HG02642 (cell line): ENCODE data around the gene RAPGEF1.
"Not testable (repeated sequence)": the region's sequence is repeated elsewhere in the genome, so short reads cannot be mapped to it uniquely, and the experiment has no call there.

Experiments used
- ATAC-seq: cut with Tn5 transposase; IDR thresholded peaks from one replicate; pipeline ENCODE4 v1.9.1; 2021; ENCODE audit warnings: mild to moderate bottlenecking; ENCODE audit not compliant: unreplicated experiment, poor library complexity

RAPGEF1 gene

DNA sequence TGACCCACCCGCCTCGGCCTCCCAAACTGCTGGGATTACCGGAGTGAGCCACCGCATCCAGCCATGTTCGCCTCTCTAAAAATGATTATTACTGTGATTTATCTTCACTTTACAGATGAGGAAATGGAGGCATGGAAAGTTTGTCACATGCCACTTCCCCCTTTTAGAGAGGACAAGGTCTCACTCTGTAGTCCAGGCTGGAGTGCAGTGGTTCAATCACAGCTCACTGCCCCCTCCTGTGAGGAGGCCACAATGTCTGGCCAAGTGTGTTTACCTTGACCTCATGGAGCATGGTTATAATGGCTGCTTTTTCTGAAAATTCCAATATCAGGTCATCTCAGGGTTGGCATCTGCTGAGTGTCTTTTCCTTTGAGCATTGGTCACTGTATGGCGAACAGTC is 187.8 kb downstream of the RAPGEF1 start:
- ATAC-seq = no peak

GRCh38 chr9:131550465-131550864 is 189.4 kb downstream of the RAPGEF1 start:
- not testable (repeated sequence) for ATAC-seq

DNA sequence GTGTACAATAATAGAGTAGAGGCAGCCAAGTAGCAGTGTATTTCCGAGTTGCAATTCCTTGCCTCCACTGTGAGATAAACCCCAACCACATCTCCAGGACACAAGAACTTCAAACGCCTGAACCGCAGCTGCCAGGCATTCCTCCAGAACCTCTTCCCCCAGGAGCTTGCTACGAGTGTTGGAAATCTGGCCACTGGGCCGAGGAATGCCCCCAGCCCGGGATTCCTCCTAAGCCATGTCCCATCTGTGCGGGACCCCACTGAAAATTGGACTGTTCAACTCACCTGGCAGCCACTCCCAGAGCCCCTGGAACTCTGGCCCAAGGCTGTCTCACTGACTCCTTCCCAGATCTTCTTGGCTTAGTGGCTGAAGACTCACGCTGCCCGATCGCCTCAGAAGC is 190.7 kb downstream of the RAPGEF1 start:
- ATAC-seq = not testable (repeated sequence)

GRCh38 chr9:131546336-131547084 is 193.4 kb downstream of the RAPGEF1 start:
- ATAC-seq = no peak

DNA sequence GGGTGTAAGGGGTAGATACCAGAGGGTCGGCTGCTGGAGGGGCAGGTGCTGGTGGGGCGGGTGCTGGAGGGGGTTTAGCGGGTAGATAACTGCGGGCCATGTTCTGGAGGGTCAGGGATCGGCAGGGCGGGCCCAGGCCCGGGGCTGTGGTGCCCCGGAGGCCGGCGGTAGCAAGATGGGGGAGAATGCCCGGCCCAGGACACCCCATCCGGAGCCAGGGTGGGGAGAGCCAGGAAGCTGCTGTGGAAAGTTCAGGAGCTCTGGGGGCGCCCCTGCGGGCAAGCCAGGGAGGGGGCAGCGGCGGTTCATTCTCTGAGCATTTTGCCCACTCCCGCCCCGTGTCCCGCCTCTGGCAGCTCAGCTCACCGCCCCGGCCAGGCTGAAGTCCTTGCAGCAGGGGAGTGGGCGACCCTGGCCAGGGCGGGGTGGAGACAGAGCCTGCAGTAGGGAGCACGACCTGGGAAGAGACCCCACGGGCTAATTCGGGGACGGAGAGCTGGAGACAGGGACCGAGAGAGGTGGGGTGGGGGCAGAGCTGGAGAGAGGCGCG is 194.0 kb downstream of the RAPGEF1 start:
- ATAC-seq = no peak

GRCh38 chr9:131545003-131545785 is 194.7 kb downstream of the RAPGEF1 start, which contains the start of gene PRRT1B:
PRRT1B (plus strand) TSS chr9:131545523; CDS start chr9:131545616, 93 bp downstream.
- ATAC-seq = no peak

DNA sequence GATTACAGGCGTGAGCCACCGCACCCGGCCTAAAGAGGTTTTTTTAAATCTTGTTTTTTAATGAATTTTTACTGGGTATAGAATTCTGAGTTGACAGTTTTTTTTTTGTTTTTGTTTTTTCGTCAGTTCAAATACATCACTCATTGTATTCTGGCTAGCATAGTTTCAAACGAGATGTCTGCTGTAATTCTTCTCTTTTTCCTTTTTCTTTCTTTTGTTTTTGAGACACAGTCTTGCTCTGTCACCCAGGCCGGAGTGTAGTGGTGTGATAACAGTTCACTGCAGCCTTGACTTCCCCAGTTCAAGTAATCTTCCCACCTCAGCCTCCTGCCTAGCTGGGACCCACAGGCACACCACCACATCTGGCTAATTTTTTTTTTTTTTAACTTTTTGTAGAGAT is 196.7 kb downstream of the RAPGEF1 start:
- ATAC-seq = no peak

DNA sequence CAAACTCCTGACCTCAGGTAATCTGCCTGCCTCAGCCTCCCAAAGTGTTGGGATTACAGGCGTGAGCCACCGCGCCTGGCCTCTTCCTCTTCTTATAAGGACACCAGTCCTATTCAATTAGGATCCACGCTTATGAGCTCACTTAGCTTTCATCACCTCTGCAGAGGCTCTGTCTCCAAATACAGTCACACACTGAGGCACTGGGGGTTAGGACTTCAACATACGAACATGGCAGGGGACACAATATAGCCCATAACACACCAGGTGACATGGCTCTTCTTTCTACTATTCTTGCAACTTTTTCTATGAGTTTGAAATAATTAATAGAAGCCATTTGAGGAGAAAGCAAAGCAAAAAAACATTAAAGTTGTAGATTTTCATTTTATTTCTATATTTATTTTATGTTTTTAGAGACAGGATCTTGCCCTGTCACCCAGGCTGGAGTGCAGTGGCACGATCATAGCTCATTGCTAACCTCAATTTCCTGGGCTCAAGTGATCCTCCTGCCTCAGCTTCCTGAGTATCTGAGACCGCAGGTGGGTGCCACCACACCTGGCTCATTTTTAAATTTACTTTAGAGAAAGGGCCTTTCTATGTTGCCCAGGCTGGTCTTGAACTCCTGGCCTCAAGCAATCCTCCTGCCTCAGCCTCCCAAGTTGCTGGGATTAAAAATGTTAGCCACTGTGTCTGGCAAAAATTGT is 200.5 kb downstream of the RAPGEF1 start:
- no peak for ATAC-seq

DNA sequence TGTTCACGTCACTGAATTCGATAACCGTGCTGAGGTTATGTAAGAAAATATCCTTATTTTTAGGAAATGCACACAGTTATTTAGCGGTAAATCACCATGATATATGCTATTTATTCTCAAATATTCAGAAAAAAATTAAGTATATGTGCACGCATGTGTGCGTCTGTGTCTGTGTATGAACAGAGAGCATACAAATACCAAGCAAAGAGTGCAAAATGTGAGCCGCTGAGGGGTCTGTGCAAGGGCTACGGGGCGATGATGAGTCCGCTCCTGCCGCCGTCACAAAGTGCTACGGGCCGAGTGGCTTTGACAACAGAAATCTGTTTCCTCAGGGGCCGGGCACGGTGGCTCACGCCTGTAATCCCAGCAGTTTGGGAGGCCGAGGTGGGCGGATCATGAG is 201.9 kb downstream of the RAPGEF1 start:
- no peak for ATAC-seq

GRCh38 chr9:131534721-131535237 is 205.1 kb downstream of the RAPGEF1 start:
- ATAC-seq = no peak

GRCh38 chr9:131530920-131531832 is 208.7 kb downstream of the RAPGEF1 start, which contains the start of gene UCK1:
UCK1 (minus strand) TSS chr9:131531263; CDS start chr9:131531174, 89 bp downstream.
- peak; percentile 92 for ATAC-seq

- ATAC-seq = peak; percentile 21
Observed at GRCh38 chr9:131530546-131530919, 209.3 kb downstream of the RAPGEF1 start.

DNA sequence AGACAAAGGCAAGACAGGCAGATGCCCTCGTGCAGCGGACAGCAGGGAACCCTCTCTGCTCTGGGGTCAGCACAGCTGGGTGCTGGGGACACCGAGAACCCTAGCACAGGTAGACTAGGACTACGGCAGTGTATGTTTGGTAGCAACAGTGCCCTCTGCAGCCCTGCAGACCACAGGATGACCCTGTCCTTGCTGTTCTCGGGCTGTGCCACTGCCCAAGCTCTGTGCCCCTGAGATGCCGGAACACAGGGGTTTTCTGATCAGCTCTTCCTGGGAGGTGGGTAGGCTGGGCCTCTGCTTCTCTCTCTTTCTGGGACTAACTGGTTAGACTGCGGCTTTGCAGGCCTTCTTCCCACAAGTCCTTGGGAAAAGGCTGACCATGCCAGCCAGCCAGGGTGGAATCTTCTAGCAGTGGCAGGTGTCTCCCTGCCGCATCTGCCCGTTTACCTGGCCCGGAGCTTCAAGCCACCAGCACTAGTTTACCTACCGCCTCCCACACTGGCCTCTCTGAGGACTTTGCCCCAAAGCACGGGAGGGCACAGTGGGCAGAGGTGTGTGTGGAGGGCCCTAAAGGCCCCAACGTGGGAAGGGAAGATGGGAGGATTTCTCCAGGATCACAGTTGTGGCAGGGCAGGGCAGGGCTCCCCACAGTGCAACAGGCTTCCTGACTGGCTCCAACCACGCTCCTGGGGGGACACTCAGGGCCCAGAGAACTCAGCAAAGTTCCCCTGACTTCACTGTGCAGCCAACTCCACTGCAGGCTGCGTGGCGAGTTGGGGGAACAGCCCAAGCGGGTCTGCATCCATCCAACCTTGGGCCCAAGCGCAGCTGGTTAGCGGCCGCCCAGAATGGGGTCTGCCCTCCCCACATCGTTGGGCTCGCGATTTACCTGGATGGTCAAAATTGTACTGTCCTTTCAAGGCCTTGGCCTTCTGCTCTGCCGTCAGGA is 210.0 kb downstream of the RAPGEF1 start:
- ATAC-seq = no peak

DNA sequence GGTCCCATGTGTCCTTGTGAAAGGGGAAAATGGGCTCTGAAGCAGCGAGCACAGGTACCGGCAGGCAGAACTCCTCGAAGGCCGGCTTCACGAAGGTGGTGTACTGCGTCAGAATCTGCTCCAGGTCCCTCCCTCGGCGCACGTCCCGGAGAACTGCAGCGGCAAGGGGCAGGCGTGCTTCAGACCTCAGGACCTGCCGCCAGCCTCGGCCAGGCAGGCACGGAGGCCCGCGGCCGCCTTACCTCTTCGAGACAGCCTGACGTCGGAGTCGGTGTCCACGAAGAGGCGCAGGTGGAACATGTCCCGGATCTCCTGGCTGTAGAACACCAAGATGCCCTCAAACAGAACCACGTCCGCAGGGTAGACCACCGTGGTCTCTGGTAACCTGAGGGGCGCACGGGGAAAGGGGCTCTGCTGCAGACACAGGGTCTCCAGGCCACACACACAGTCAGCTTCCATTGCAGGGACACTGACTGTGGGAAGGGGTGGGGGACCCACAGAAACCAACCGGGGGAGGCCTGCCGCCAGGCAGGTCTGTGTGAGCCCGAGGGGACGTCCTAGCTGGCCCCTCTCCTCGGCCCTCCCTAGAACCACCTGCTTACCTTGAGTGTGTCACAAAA is 210.9 kb downstream of the RAPGEF1 start:
- no peak for ATAC-seq

GRCh38 chr9:131528186-131528585 is 211.7 kb downstream of the RAPGEF1 start:
- no peak for ATAC-seq
